IPS DF 4.7 (cell line): ENCODE data around the gene ELP5.

ENCODE experiments used
- DNase-seq: peaks from one replicate; pipeline ENCODE4 v3.0.0-alpha.2; 2013; ENCODE audit warnings: low spot score; ENCODE audit errors: extremely low read depth

Gene ELP5

GRCh38 chr17:7308625-7309433, 56.8 kb downstream of the ELP5 start:
- DNase-seq, result no peak
